ENCODE data around the gene RMC1. TPM values are rescaled to one million over a fixed set of nuclear protein-coding genes. Genes with fewer than 3 reads are reported as not detected.

RMC1 gene
- total RNA-seq, 1 experiment from 2014 or later: 39.8 TPM

DNA sequence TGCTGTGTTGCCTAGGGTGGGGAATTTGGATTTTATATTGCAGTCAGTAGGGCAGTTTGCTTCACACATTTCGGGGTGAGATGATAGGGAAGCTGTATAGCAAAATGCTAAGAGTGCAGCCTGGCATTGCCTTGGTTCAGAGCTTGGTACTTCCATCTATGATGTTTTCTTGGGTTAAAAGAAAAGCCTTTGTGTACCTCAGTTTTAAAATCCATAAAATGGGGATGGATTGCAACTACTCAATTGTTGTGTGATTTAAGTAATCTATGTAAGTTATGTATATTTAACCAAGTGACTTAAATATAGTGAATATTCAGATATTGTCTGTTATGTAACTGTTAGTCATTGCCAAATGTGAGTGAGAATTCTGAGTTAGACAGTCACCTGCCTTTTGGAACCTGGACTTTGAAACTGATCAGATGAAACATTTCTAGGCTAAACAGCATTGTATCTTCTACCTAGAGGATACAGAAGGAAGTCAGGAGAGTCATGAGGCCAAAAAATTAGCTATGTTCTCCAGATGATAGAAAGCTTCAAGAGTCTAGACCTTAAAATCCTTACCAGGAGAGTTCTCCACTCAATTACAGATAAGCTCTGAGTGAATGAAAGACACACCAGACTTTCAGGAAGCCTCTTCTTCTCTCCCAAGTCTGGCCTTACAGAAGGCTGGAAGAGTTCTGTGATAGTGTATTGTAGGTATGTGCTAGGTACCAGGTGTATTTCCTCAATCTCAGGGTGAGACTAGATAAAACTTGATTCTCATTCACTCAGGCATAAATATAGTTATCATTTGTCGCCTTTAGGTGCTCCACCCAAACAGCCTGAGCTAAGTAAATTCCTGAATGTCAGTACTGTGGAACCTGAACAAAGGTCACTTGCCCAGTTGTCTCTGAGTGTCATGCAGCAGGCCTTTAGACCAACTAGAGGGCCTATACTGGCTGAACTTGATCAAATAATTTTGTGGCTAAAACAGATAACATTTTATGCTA lies 42.7 kb upstream of the RMC1 start:
- no TSS peak for BruUV-seq (replicated peaks)
- no peak for TF ChIP-seq EZH2 (IDR thresholded peaks at IDR 0.05; ENCODE audit: borderline replicate concordance, low read depth, low read length, poor library complexity, severe bottlenecking)
- TF ChIP-seq CTCF (conservative IDR thresholded peaks at IDR 0.05; ENCODE audit: low read depth, low read length): no peak
- no peak overlapping the region for H3K27ac ChIP-seq (ENCODE audit: low read depth, low read length, poor library complexity, severe bottlenecking)
- ChIA-PET POLR2A (ENCODE audit: low non-redundant PET) (no interaction called here), CTCF (no interaction called here)
- intact Hi-C loops (cut with micrococcal nuclease; ENCODE audit: unreplicated experiment): no loop called here
- DNase-seq (ENCODE audit: low spot score): no peak
- no peaks in the 10 kb centered on the region for H3K4me1 ChIP-seq (ENCODE audit: insufficient read depth, low read length, poor library complexity, severe bottlenecking)
- H3K36me3 ChIP-seq (ENCODE audit: insufficient read depth, low read length, poor library complexity, severe bottlenecking): peaks cover 25% of the 10 kb centered on the region
- no peaks in the 10 kb centered on the region for H3K9me3 ChIP-seq (ENCODE audit: low read depth, low read length, poor library complexity, severe bottlenecking)
- no peaks in the 10 kb centered on the region for H3K27me3 ChIP-seq (replicated peaks; ENCODE audit: insufficient read depth, low read depth, low read length, poor library complexity)
- H3K4me3 ChIP-seq (ENCODE audit: low read depth, low read length, poor library complexity, severe bottlenecking): no peak overlapping the region

- Histone ChIP-seq H3K27ac (ENCODE audit: low read depth, low read length, poor library complexity, severe bottlenecking) (no peak overlapping the region), H3K9me3 (ENCODE audit: low read depth, low read length, poor library complexity, severe bottlenecking) (no peaks in the 10 kb centered on the region), H3K4me1 (ENCODE audit: insufficient read depth, low read length, poor library complexity, severe bottlenecking) (no peaks in the 10 kb centered on the region), H3K27me3 (replicated peaks; ENCODE audit: insufficient read depth, low read depth, low read length, poor library complexity) (no peaks in the 10 kb centered on the region), H3K4me3 (ENCODE audit: low read depth, low read length, poor library complexity, severe bottlenecking) (no peak overlapping the region), H3K36me3 (ENCODE audit: insufficient read depth, low read length, poor library complexity, severe bottlenecking) (peaks cover 35% of the 10 kb centered on the region)
- POLR2A ChIA-PET (ENCODE audit: low non-redundant PET): no interaction called here
- BruUV-seq (replicated peaks): no TSS peak
- no peak for TF ChIP-seq CTCF (conservative IDR thresholded peaks at IDR 0.05; ENCODE audit: low read depth, low read length)
- no peak for TF ChIP-seq EZH2 (IDR thresholded peaks at IDR 0.05; ENCODE audit: borderline replicate concordance, low read depth, low read length, poor library complexity, severe bottlenecking)
- DNase-seq (ENCODE audit: low spot score): no peak
- intact Hi-C loops (cut with micrococcal nuclease; ENCODE audit: unreplicated experiment): no loop called here
- CTCF ChIA-PET: interaction anchor here (0.5 kb wide), 1 partner anchor 13 kb away, joined by 3 read pairs; no protein-coding TSS in a partner anchor
Observed at GRCh38 chr18:23462876-23463275, 40.4 kb upstream of the RMC1 start.

GRCh38 chr18:23468753-23469459 lies 34.4 kb upstream of the RMC1 start:
- BruUV-seq (replicated peaks): no TSS peak

More at GRCh38 chr18:23468753-23469459, 34.4 kb upstream of the RMC1 start:
- no peaks in the 10 kb centered on the region for H3K9me3 ChIP-seq (ENCODE audit: low read depth, low read length, poor library complexity, severe bottlenecking)
- DNase-seq (ENCODE audit: low spot score): no peak
- H3K27ac ChIP-seq (ENCODE audit: low read depth, low read length, poor library complexity, severe bottlenecking): no peak overlapping the region
- ChIA-PET POLR2A (ENCODE audit: low non-redundant PET) (no interaction called here), CTCF (no interaction called here)
- peaks cover 41% of the 10 kb centered on the region for H3K36me3 ChIP-seq (ENCODE audit: insufficient read depth, low read length, poor library complexity, severe bottlenecking)
- H3K4me3 ChIP-seq (ENCODE audit: low read depth, low read length, poor library complexity, severe bottlenecking): no peak overlapping the region
- no peaks in the 10 kb centered on the region for H3K27me3 ChIP-seq (replicated peaks; ENCODE audit: insufficient read depth, low read depth, low read length, poor library complexity)
- H3K4me1 ChIP-seq (ENCODE audit: insufficient read depth, low read length, poor library complexity, severe bottlenecking): no peaks in the 10 kb centered on the region
- TF ChIP-seq CTCF (conservative IDR thresholded peaks at IDR 0.05; ENCODE audit: low read depth, low read length) (no peak), EZH2 (IDR thresholded peaks at IDR 0.05; ENCODE audit: borderline replicate concordance, low read depth, low read length, poor library complexity, severe bottlenecking) (no peak)
- intact Hi-C loops (cut with micrococcal nuclease; ENCODE audit: unreplicated experiment): no loop called here
